ENCODE measurements around the gene ERAL1.

DNA sequence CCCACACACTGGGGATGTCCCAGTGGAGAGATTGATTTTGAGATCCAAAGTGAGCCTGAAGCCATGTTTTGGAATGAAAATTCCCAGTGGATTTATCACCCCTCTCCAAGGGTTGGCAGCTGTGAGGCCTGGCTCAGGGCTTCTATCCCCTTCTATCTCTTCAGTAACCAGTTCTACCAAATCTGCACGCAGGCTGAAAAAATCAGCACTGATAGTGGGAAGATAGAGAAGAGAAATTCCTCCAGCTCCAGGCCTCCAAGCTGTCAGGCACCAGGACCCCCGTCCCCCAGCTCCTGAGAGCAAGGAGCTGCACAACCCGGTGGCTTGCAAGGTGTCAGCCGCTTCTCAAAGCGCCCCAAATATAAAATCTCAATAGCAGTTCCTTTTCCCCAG is 41.7 kb downstream of the ERAL1 start:
- TF ChIP-seq, protein P1, sequence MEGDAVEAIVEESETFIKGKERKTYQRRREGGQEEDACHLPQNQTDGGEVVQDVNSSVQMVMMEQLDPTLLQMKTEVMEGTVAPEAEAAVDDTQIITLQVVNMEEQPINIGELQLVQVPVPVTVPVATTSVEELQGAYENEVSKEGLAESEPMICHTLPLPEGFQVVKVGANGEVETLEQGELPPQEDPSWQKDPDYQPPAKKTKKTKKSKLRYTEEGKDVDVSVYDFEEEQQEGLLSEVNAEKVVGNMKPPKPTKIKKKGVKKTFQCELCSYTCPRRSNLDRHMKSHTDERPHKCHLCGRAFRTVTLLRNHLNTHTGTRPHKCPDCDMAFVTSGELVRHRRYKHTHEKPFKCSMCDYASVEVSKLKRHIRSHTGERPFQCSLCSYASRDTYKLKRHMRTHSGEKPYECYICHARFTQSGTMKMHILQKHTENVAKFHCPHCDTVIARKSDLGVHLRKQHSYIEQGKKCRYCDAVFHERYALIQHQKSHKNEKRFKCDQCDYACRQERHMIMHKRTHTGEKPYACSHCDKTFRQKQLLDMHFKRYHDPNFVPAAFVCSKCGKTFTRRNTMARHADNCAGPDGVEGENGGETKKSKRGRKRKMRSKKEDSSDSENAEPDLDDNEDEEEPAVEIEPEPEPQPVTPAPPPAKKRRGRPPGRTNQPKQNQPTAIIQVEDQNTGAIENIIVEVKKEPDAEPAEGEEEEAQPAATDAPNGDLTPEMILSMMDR (IDR thresholded peaks at IDR 0.05): no peak
- no peak for TF ChIP-seq POLR2A (IDR thresholded peaks at IDR 0.05)
